H1 (cell line): ENCODE measurements around the gene CELSR3. TPM values are rescaled to one million over a fixed set of nuclear protein-coding genes. Genes with fewer than 3 reads are reported as not detected.

Source experiments
- CTCF ChIA-PET: fragments of 300-600 bp; sonication (Branson Sonifier 250); formaldehyde crosslinking; loops from one replicate; lab custom pipeline; 2021; ENCODE audit not compliant: partially characterized antibody; lab: Charles Lee
- POLR2A ChIA-PET: fragments of 300-600 bp; sonication (Branson Sonifier 250); formaldehyde crosslinking; loops from one replicate; lab custom pipeline; 2021; ENCODE audit warnings: inconsistent platforms; ENCODE audit not compliant: partially characterized antibody; lab: Charles Lee
- DNase-seq, 2 experiments: peaks; one replicate each; pipeline versions ENCODE4 v3.0.0 to v3.0.0-alpha.2; 2010 to 2022; ENCODE audit warnings: low spot score in 2 of 2, low read depth in 1 of 2, mixed read lengths in 1 of 2
- FAIRE-seq: peaks from 2 replicates; lab custom pipeline; 2011; peaks lifted over from hg19 to GRCh38; lab: Jason Lieb, UNC
- H2AFZ ChIP-seq: 2 replicates; pipeline ENCODE4 v1.8.1; 2012; ENCODE audit warnings: low read length, inconsistent platforms
- H2AK5ac ChIP-seq: 2 replicates; pipeline ENCODE4 v1.6.1; 2013; ENCODE audit warnings: low read depth, low read length
- H2BK120ac ChIP-seq: replicated peaks from 2 replicates; pipeline ENCODE3; 2013; ENCODE audit warnings: low read depth, low read length, inconsistent platforms
- H2BK12ac ChIP-seq: 2 replicates; pipeline ENCODE4 v1.6.1; 2013; ENCODE audit warnings: low read depth, low read length
- H2BK15ac ChIP-seq: 2 replicates; pipeline ENCODE4 v1.6.1; 2013; ENCODE audit warnings: low read length
- H2BK20ac ChIP-seq: 2 replicates; pipeline ENCODE4 v1.6.1; 2013; ENCODE audit warnings: low read length
- H2BK5ac ChIP-seq: 2 replicates; pipeline ENCODE4 v1.6.1; 2013; ENCODE audit warnings: low read depth, low read length
- H3K14ac ChIP-seq: 2 replicates; pipeline ENCODE4 v1.6.1; 2013; ENCODE audit warnings: inconsistent platforms; ENCODE audit not compliant: insufficient read length
- H3K18ac ChIP-seq: 2 replicates; pipeline ENCODE4 v1.6.1; 2013; ENCODE audit warnings: low read length; ENCODE audit errors: extremely low read depth
- H3K23ac ChIP-seq: 2 replicates; pipeline ENCODE4 v1.6.1; 2013; ENCODE audit warnings: inconsistent platforms; ENCODE audit not compliant: insufficient read length
- H3K23me2 ChIP-seq: 2 replicates; pipeline ENCODE4 v1.6.1; 2013; ENCODE audit warnings: low read depth, low read length
- H3K27ac ChIP-seq: 2 replicates; pipeline ENCODE4 v1.6.1; 2011; ENCODE audit warnings: low read depth, low read length, inconsistent platforms
- H3K27me3 ChIP-seq, 4 experiments: replicated peaks in 1 of 4; 1 replicate in 1 of 4; 2 replicates in 3 of 4; pipeline versions ENCODE4 v1.6.1 to v1.8.1; 2011 to 2013; ENCODE audit warnings: low read length in 3 of 4, mild to moderate bottlenecking in 3 of 4, inconsistent platforms in 2 of 4, mixed read lengths in 2 of 4, moderate library complexity in 1 of 4; ENCODE audit not compliant: control insufficient read depth in 3 of 4, insufficient read depth in 3 of 4; ENCODE audit errors: extremely low read depth in 1 of 4
- H3K36me3 ChIP-seq, 4 experiments: 2 replicates each; pipeline versions ENCODE4 v1.6.1 to v1.8.1; 2011 to 2013; ENCODE audit warnings: mild to moderate bottlenecking in 4 of 4, low read length in 3 of 4, moderate library complexity in 2 of 4, control low read depth in 1 of 4, inconsistent platforms in 1 of 4; ENCODE audit not compliant: insufficient read depth in 4 of 4, control insufficient read depth in 2 of 4
- H3K4ac ChIP-seq: replicated peaks from 2 replicates; pipeline ENCODE3; 2013; ENCODE audit warnings: low read length, low read depth, mixed read lengths, inconsistent platforms; ENCODE audit not compliant: insufficient read length
- H3K4me1 ChIP-seq, 4 experiments: replicated peaks in 1 of 4; 1 replicate in 1 of 4; 2 replicates in 3 of 4; pipeline versions ENCODE4 v1.6.1 to v1.8.1; 2011 to 2013; ENCODE audit warnings: low read length in 3 of 4, inconsistent platforms in 2 of 4, mixed read lengths in 1 of 4; ENCODE audit not compliant: insufficient read depth in 4 of 4, control insufficient read depth in 3 of 4
- H3K4me2 ChIP-seq, 2 experiments: 2 replicates each; pipeline versions ENCODE4 v1.6.1 to v1.8.1; 2011 to 2013; ENCODE audit warnings: low read depth in 2 of 2, low read length in 2 of 2, control low read depth in 1 of 2, inconsistent platforms in 1 of 2, mild to moderate bottlenecking in 1 of 2; ENCODE audit not compliant: insufficient read depth in 1 of 2
- H3K4me3 ChIP-seq, 4 experiments: fragments of 200-600, 300-600 bp in 1 of 4; sonication (generic), shearing (Covaris generic), sonication (Bioruptor Twin) in 1 of 4; 2 replicates each; pipeline versions ENCODE4 v1.5.1 to v1.8.1; 2011 to 2016; ENCODE audit warnings: low read length in 4 of 4, low read depth in 3 of 4, control low read depth in 2 of 4, inconsistent platforms in 2 of 4, mild to moderate bottlenecking in 2 of 4, mixed read lengths in 1 of 4, moderate library complexity in 1 of 4; ENCODE audit not compliant: insufficient read depth in 2 of 4; ENCODE audit errors: extremely low read depth in 1 of 4
- H3K56ac ChIP-seq: replicated peaks from 2 replicates; pipeline ENCODE3; 2013; ENCODE audit warnings: low read depth, mild to moderate bottlenecking, mixed read lengths, low read length, inconsistent platforms; ENCODE audit not compliant: insufficient read length
- H3K79me1 ChIP-seq: 2 replicates; pipeline ENCODE4 v1.6.1; 2013; ENCODE audit warnings: low read depth, low read length, control low read depth
- H3K79me2 ChIP-seq, 2 experiments: 2 replicates each; pipeline versions ENCODE4 v1.6.1 to v1.8.1; 2012 to 2013; ENCODE audit warnings: low read length in 2 of 2, mild to moderate bottlenecking in 2 of 2, inconsistent platforms in 1 of 2; ENCODE audit not compliant: insufficient read depth in 2 of 2, control insufficient read depth in 1 of 2
- H3K9ac ChIP-seq, 4 experiments: replicated peaks in 1 of 4; 1 replicate in 1 of 4; 2 replicates in 3 of 4; pipeline versions ENCODE4 v1.6.1 to v1.8.1; 2011 to 2013; ENCODE audit warnings: low read depth in 3 of 4, low read length in 3 of 4, control low read depth in 2 of 4, mild to moderate bottlenecking in 2 of 4, moderate library complexity in 2 of 4, inconsistent platforms in 1 of 4; ENCODE audit errors: extremely low read depth in 1 of 4
- H3K9me3 ChIP-seq, 2 experiments: 2 replicates each; pipeline versions ENCODE4 v1.6.1 to v1.8.1; 2012 to 2013; ENCODE audit warnings: mild to moderate bottlenecking in 2 of 2, moderate library complexity in 2 of 2, control low read depth in 1 of 2, inconsistent platforms in 1 of 2, low read depth in 1 of 2, low read length in 1 of 2, mixed read lengths in 1 of 2; ENCODE audit not compliant: insufficient read depth in 2 of 2
- H4K20me1 ChIP-seq, 2 experiments: replicated peaks in 1 of 2; 2 replicates each; pipeline versions ENCODE3 to v1.8.1; 2011 to 2013; ENCODE audit warnings: inconsistent platforms in 2 of 2, low read length in 2 of 2, mild to moderate bottlenecking in 1 of 2; ENCODE audit not compliant: insufficient read depth in 2 of 2, control insufficient read depth in 1 of 2
- H4K5ac ChIP-seq: 2 replicates; pipeline ENCODE4 v1.6.1; 2013; ENCODE audit warnings: low read length, low read depth, mixed read lengths, inconsistent platforms; ENCODE audit not compliant: insufficient read length
- H4K8ac ChIP-seq: 2 replicates; pipeline ENCODE4 v1.8.0; 2013; ENCODE audit warnings: mild to moderate bottlenecking, moderate library complexity, low read length, inconsistent platforms; ENCODE audit not compliant: insufficient read depth; ENCODE audit errors: extremely low read depth
- H4K91ac ChIP-seq: replicated peaks from 2 replicates; pipeline ENCODE3; 2013; ENCODE audit warnings: low read length, mixed read lengths, inconsistent platforms; ENCODE audit not compliant: insufficient read length
- KDM4A ChIP-seq: IDR thresholded peaks from one replicate; pipeline ENCODE4 v1.7.1; 2012; ENCODE audit warnings: low read depth, mild to moderate bottlenecking, moderate library complexity, low read length, inconsistent platforms; ENCODE audit not compliant: severe bottlenecking
- PHF8 ChIP-seq: fragments of 200-600 bp; sonication (generic); conservative IDR thresholded peaks from 2 replicates; pipeline ENCODE4 v1.7.1; 2012; ENCODE audit warnings: low read depth, mild to moderate bottlenecking, inconsistent platforms, low read length, moderate library complexity
- WGBS, 2 experiments: shearing (Covaris generic) in 1 of 2; methylation state at CpG; one replicate each; pipeline versions ENCODE4 v1.1.6 to v1.1.7; 2013 to 2015; ENCODE audit warnings: low lambda C conversion rate in 2 of 2, mixed read lengths in 2 of 2, inconsistent platforms in 1 of 2, low coverage in 1 of 2, missing lambda C conversion rate in 1 of 2; ENCODE audit not compliant: insufficient replicate concordance in 2 of 2, insufficient coverage in 1 of 2, insufficient read length in 1 of 2; ENCODE audit errors: extremely low coverage in 1 of 2, missing lambda C conversion rate in 1 of 2; 5-methylcytosine and 5-hydroxymethylcytosine counted together
- polyA plus RNA-seq, 7 experiments: library from polyadenylated mRNA; depleted of rRNA in 3 of 7; stranded (reverse) in 5 of 7; unstranded in 2 of 7; fragments of >200 nt in 5 of 7; fragments of 200-250 nt in 2 of 7; gene quantifications; 1 replicate in 5 of 7; 2 replicates in 1 of 7; 4 replicates in 1 of 7; pipeline versions ENCODE4 v1.2.1 to v1.2.3, GENCODE V29; 2011 to 2013; ENCODE audit warnings: missing spikeins in 2 of 7, mixed read lengths in 2 of 7
- total RNA-seq: library from RNA; stranded (reverse); fragmentation: NEBNext Ultra II Directional; extraction: Animal tissue kit (Norgen Biotek cat#: 25700); gene quantifications from 2 replicates; pipeline ENCODE4 v1.2.1, GENCODE V29; 2021

The CELSR3 gene
- total and polyA plus RNA-seq, 2 of the 8 experiments (the other 6 are each of a cell fraction or from before 2014, with no cell fraction given) = 11.6 to 29.5 TPM

- H2BK5ac ChIP-seq = no peak overlapping the region
- TF ChIP-seq PHF8 (no peak), KDM4A (no peak)
- no peak overlapping the region for H2BK15ac ChIP-seq
- ChIA-PET CTCF (no interaction called here), POLR2A (interaction anchor here (1.6 to 15.0 kb wide), 2 partner anchors 6 to 14 kb away, joined by 6 to 175 read pairs; partner anchors contain the start of genes CELSR3 and NCKIPSD)
- DNase-seq (no peak), FAIRE-seq (no peak)
- H3K9ac ChIP-seq = no peak overlapping the region
- no peak overlapping the region for H3K4me2 ChIP-seq
- 87% methylated on average over 1 of the region's 1 CpG; no CpG with 5 or more reads in 1 of the 2 experiments for WGBS, 2 experiments
- H3K18ac ChIP-seq = no peak overlapping the region
- no peaks in the 10 kb centered on the region for H3K79me2 ChIP-seq
- H3K4ac ChIP-seq = no peak overlapping the region
- no peaks in the 10 kb centered on the region for H3K9me3 ChIP-seq
- no peaks in the 10 kb centered on the region for H3K23me2 ChIP-seq
- no peak overlapping the region for H2BK120ac ChIP-seq
- H3K79me1 ChIP-seq = no peaks in the 10 kb centered on the region
- no peak overlapping the region for H3K23ac ChIP-seq
- H2BK12ac ChIP-seq = no peak overlapping the region
- H4K8ac ChIP-seq = no peak overlapping the region
- H4K5ac ChIP-seq = no peak overlapping the region
- H2AK5ac ChIP-seq = no peak overlapping the region
- peaks cover 0 to 2% of the 10 kb centered on the region in 2 experiments for H4K20me1 ChIP-seq
- H3K36me3 ChIP-seq = peaks cover 8 to 31% (median 16%) of the 10 kb centered on the region in 4 experiments; a peak in 7 of 8 replicates
- no peaks in the 10 kb centered on the region for H3K27me3 ChIP-seq
- H3K4me1 ChIP-seq = no peaks in the 10 kb centered on the region
- no peak overlapping the region for H2AFZ ChIP-seq
- no peak overlapping the region for H3K14ac ChIP-seq
- no peak overlapping the region for H4K91ac ChIP-seq
- no peak overlapping the region for H3K56ac ChIP-seq
- no peak overlapping the region for H3K27ac ChIP-seq
- no peak overlapping the region for H3K4me3 ChIP-seq
- no peak overlapping the region for H2BK20ac ChIP-seq
These were observed 9.8 kb upstream of the CELSR3 start for GRCh38 chr3:48672522-48672921.
